ENCODE data around the gene GAB2. TPM values are rescaled to one million over a fixed set of nuclear protein-coding genes. Genes with fewer than 3 reads are reported as not detected.

Gene GAB2
- total RNA-seq, 2 experiments from 2014 or later: 1.4 to 1.8 TPM

- H3K4me1 Mint-ChIP-seq (ENCODE audit: low read depth): no peaks in the 10 kb centered on the region
- ATAC-seq: no peak
- H3K9me3 Mint-ChIP-seq: peaks cover 2% of the 10 kb centered on the region
- no peaks in the 10 kb centered on the region for H3K27me3 Mint-ChIP-seq
- no peak overlapping the region for H3K27ac Mint-ChIP-seq
- no peak overlapping the region for H3K4me3 Mint-ChIP-seq
- no peak for DNase-seq
- intact Hi-C loops (cut with micrococcal nuclease): no loop called here
- no peak for TF ChIP-seq CTCF (IDR thresholded peaks at IDR 0.05)
- CTCF ChIA-PET: interaction anchor here (2.8 kb wide), 1 partner anchor 12 kb away, joined by 15 read pairs; the partner anchor contains the start of gene GAB2
- no peaks in the 10 kb centered on the region for H3K36me3 Mint-ChIP-seq (ENCODE audit: low read depth)
- POLR2A ChIA-PET: interaction anchor here (0.7 kb wide), 1 partner anchor 411 kb away, joined by 3 read pairs; the partner anchor contains the start of gene INTS4
Measured at GRCh38 chr11:78405805-78406204, 11.8 kb downstream of the GAB2 start.

- ChIA-PET POLR2A (no interaction called here), CTCF (interaction anchor here (1.4 kb wide), 1 partner anchor 11 kb away, joined by 5 read pairs; no protein-coding TSS in a partner anchor)
- no peak for TF ChIP-seq CTCF (IDR thresholded peaks at IDR 0.05)
- no peaks in the 10 kb centered on the region for H3K9me3 Mint-ChIP-seq
- no peak for ATAC-seq
- no peak for DNase-seq
- H3K36me3 Mint-ChIP-seq (ENCODE audit: low read depth): no peaks in the 10 kb centered on the region
- H3K4me1 Mint-ChIP-seq (ENCODE audit: low read depth): no peaks in the 10 kb centered on the region
- H3K4me3 Mint-ChIP-seq: no peak overlapping the region
- intact Hi-C loops (cut with micrococcal nuclease): no loop called here
- no peak overlapping the region for H3K27ac Mint-ChIP-seq
- no peaks in the 10 kb centered on the region for H3K27me3 Mint-ChIP-seq
Measured at GRCh38 chr11:78403781-78404180, 13.8 kb downstream of the GAB2 start.

- no peak for TF ChIP-seq CTCF (IDR thresholded peaks at IDR 0.05)
- Mint-ChIP-seq H3K4me3 (no peak overlapping the region), H3K27me3 (no peaks in the 10 kb centered on the region), H3K9me3 (no peaks in the 10 kb centered on the region), H3K27ac (no peak overlapping the region), H3K36me3 (ENCODE audit: low read depth) (no peaks in the 10 kb centered on the region), H3K4me1 (ENCODE audit: low read depth) (no peaks in the 10 kb centered on the region)
- ATAC-seq: no peak
- no peak for DNase-seq
- ChIA-PET POLR2A (no interaction called here), CTCF (no interaction called here)
- intact Hi-C loops (cut with micrococcal nuclease): no loop called here
Measured at GRCh38 chr11:78402847-78403246, 14.8 kb downstream of the GAB2 start.

GRCh38 chr11:78400702-78401101 is 16.9 kb downstream of the GAB2 start:
- POLR2A ChIA-PET: no interaction called here

GRCh38 chr11:78400116-78400515 is 17.5 kb downstream of the GAB2 start:
- H3K27me3 Mint-ChIP-seq: no peaks in the 10 kb centered on the region
- ATAC-seq: no peak

More at GRCh38 chr11:78400702-78401101, 16.9 kb downstream of the GAB2 start:
- peaks cover 6% of the 10 kb centered on the region for H3K4me1 Mint-ChIP-seq (ENCODE audit: low read depth)
- H3K4me3 Mint-ChIP-seq: no peak overlapping the region
- no peak for TF ChIP-seq CTCF (IDR thresholded peaks at IDR 0.05)
- H3K27me3 Mint-ChIP-seq: no peaks in the 10 kb centered on the region
- CTCF ChIA-PET: interaction anchor here (1.2 kb wide), 1 partner anchor 25 kb away, joined by 3 read pairs; no protein-coding TSS in a partner anchor
- ATAC-seq (no peak), DNase-seq (no peak)
- H3K27ac Mint-ChIP-seq: no peak overlapping the region
- intact Hi-C loops (cut with micrococcal nuclease): no loop called here
- no peaks in the 10 kb centered on the region for H3K36me3 Mint-ChIP-seq (ENCODE audit: low read depth)
- no peaks in the 10 kb centered on the region for H3K9me3 Mint-ChIP-seq

More at GRCh38 chr11:78400116-78400515, 17.5 kb downstream of the GAB2 start:
- Mint-ChIP-seq H3K36me3 (ENCODE audit: low read depth) (no peaks in the 10 kb centered on the region), H3K4me3 (no peak overlapping the region), H3K27ac (no peak overlapping the region), H3K4me1 (ENCODE audit: low read depth) (peaks cover 6% of the 10 kb centered on the region), H3K9me3 (no peaks in the 10 kb centered on the region)
- ChIA-PET POLR2A (no interaction called here), CTCF (interaction anchor here (1.2 kb wide), 1 partner anchor 24 kb away, joined by 3 read pairs; no protein-coding TSS in a partner anchor)
- no peak for TF ChIP-seq CTCF (IDR thresholded peaks at IDR 0.05)
- DNase-seq: no peak
- intact Hi-C loops (cut with micrococcal nuclease): no loop called here

All from activated CD8-positive, alpha-beta T cell treated with anti-CD3 and anti-CD28 coated beads for 36 hours (primary cell).